ENCODE results near the gene DAPK1.

- TF ChIP-seq CTCF (IDR thresholded peaks at IDR 0.05) = no peak
- TF ChIP-seq ZFX (IDR thresholded peaks at IDR 0.05; ENCODE audit: borderline replicate concordance) = no peak
These were observed 17.3 kb downstream of the DAPK1 start for GRCh38 chr9:87515006-87515405.

Measured in 22Rv1 (cell line).